NCI-H446 treated with DMSO at 0.1 percent for 48 hours (cell line): ENCODE results near the gene ARSH.
"Not testable (repeated sequence)": the region's sequence is repeated elsewhere in the genome, so short reads cannot be mapped to it uniquely, and the experiment has no call there.

Source experiments
- DNase-seq: peaks from one replicate; lab custom pipeline; 2025; lab: John Stamatoyannopoulos, UW

The ARSH gene

GRCh38 chrX:3044196-3044595 lies 37.9 kb downstream of the ARSH start:
- DNase-seq: no peak

DNA sequence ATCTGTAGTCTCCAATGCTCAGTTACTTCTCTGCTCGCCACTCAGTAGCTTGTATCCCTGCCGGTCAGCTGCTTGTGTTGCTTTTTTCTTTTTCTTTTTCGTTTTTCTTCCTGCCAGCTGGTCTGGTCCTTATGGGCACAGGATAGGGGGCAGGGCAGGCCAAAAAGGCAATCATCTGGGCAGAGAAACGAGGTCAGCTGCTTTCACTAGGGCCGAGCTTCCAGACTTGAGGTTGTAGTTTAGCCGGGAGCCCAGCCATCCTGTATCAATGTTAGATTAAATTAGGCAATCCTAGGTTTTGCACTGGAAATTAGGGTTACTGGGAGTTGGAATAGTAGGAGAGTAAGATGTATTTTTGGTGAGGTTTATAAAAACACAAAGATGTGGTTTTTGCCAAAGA lies 38.3 kb downstream of the ARSH start:
- no peak for DNase-seq

DNA sequence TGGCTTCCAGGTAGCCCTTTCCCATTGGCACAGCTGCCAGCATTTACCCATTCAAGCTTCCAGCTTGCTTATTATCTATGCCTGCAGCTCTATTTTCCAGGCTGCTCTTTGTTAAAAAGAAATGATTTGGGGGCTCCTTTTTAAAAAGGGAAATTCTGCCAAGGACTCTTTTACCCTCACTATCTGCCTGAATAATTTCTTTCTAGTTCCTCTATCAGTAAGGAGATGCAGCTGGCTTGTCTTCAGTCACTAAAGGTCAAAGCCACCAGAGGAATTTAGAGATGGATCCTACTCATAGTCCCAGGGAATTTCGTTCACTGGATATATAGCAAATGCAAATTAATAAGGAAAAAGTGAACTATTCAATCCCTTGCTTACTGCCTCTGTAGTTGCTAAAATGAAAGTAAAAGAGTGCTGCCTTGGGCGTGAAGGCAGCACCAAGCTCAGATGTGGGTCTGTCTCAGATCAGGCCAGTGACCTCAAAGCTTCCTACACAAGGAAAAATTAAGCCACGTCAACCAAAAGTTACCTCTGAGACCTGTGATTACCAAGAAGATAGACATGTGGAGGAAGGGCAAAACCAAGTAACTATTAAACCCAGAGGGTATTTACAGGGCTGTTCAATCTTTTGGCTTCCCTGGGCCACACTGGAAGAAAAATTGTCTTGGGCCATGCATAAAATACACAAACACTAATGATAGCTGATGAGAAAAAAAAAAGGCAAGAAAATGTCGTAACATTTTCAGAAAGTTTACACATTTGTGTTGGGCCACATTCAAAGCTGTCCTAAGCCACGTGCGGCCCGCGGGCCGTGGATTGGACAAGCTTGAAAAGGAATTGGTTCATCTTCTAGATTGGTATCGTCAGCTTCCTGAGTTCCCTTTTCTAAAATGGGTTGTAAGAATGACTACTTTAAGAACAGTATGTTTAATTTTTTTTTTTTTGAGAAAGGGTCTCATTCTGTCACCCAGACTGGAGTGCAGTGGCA lies 40.2 kb downstream of the ARSH start:
- no peak for DNase-seq

GRCh38 chrX:3050523-3051175 lies 44.3 kb downstream of the ARSH start:
- not testable (repeated sequence) for DNase-seq

DNA sequence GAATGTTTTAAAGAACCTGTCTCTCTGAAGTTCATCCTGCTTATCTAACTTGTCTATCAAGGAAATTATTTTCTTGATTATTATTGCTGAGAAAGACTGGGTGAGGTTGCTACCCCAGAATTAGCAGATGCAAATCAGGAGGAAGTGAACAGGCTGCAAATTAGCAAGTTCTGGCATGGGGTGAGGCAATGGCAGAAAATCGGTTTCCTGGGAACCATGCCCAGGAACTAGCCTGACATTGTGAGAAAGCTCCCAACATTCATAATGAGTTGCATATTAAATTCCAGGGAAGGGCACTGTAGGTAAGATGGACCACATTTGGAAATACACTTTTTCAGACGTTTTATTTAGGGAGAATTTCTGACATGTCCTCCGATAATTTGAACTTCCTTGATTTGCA lies 46.5 kb downstream of the ARSH start:
- DNase-seq: peak; percentile 36

DNA sequence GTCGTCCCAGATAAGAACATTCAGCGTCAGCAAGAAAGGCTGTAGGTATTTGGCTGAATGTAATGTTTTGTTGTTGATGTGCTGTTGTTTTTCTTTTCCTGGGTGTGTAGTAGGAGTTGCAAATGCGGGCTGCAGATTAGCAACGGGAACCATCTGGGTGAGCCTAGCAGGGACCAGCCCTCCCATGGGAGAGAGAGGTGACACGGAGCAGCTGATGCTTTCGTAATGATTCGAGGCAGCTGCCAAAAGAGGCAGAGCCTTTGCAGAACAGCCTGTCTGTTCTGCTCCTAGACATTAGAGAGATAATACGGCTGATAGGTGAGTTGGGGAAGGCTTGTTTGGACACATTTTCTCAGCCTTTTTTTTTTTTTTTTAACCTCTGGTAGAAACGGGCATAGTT lies 60.2 kb downstream of the ARSH start:
- peak; percentile 40 for DNase-seq

GRCh38 chrX:3075959-3076358 lies 69.6 kb downstream of the ARSH start:
- no peak for DNase-seq

GRCh38 chrX:3076416-3076991 lies 70.2 kb downstream of the ARSH start:
- DNase-seq: no peak
